HEK293T (cell line): ENCODE measurements around the gene XBP1.

Experiments
- ARNT ChIP-seq: fragments of 450-650 bp; IDR thresholded peaks from 2 replicates; pipeline ENCODE4 v1.6.1; 2017; ENCODE audit warnings: mild to moderate bottlenecking
- BHLHE40 ChIP-seq: fragments of 450-650 bp; IDR thresholded peaks from 2 replicates; pipeline ENCODE4 v1.6.1; 2016; ENCODE audit warnings: mild to moderate bottlenecking, moderate library complexity, borderline replicate concordance
- CTBP1 ChIP-seq: fragments of 450-650 bp; IDR thresholded peaks from 2 replicates; pipeline ENCODE4 v1.6.1; 2016; ENCODE audit warnings: borderline replicate concordance
- FOXK2 ChIP-seq: fragments of 450-650 bp; IDR thresholded peaks from 2 replicates; pipeline ENCODE4 v1.6.1; 2016; ENCODE audit warnings: mild to moderate bottlenecking
- FOXM1 ChIP-seq: fragments of 450-650 bp; IDR thresholded peaks from 2 replicates; pipeline ENCODE4 v1.6.1; 2017; ENCODE audit warnings: mild to moderate bottlenecking, borderline replicate concordance
- HDGF ChIP-seq: fragments of 450-650 bp; IDR thresholded peaks from 2 replicates; pipeline ENCODE4 v1.6.1; 2017; ENCODE audit warnings: antibody characterized with exemption, borderline replicate concordance
- L3MBTL2 ChIP-seq: fragments of 450-650 bp; conservative IDR thresholded peaks from 2 replicates; pipeline ENCODE4 v1.6.1; 2016; ENCODE audit warnings: mild to moderate bottlenecking
- SP1 ChIP-seq: fragments of 450-650 bp; IDR thresholded peaks from 2 replicates; pipeline ENCODE4 v1.6.1; 2017
- SUZ12 ChIP-seq: fragments of 450-650 bp; IDR thresholded peaks from 2 replicates; pipeline ENCODE4 v1.6.1; 2016; ENCODE audit warnings: mild to moderate bottlenecking
- TARDBP ChIP-seq: fragments of 450-650 bp; IDR thresholded peaks from 2 replicates; pipeline ENCODE4 v1.6.1; 2016

- TF ChIP-seq FOXM1 (no peak), SP1 (no peak), ARNT (no peak), CTBP1 (no peak), TARDBP (no peak), BHLHE40 (no peak), SUZ12 (no peak), HDGF (no peak), L3MBTL2 (no peak), FOXK2 (no peak)
These were observed 4.2 kb downstream of the XBP1 start for GRCh38 chr22:28795932-28796856.
